Esophagus muscularis mucosa (tissue), 4 donors: ENCODE measurements around the gene TNKS2. TPM values are rescaled to one million over a fixed set of nuclear protein-coding genes. Genes with fewer than 3 reads are reported as not detected.

Source experiments
- DNase-seq: peaks from one replicate; pipeline ENCODE4 v3.0.0-alpha.2; 2017; ENCODE audit errors: extremely low spot score
- H3K27ac ChIP-seq, 4 donors: fragments of 200-600 bp; sonication (generic); replicated peaks in 1 of 4; 1 replicate in 3 of 4; 2 replicates in 1 of 4; pipeline ENCODE4 v1.5.1; 2016 to 2019; ENCODE audit warnings: mild to moderate bottlenecking in 1 of 4
- H3K27me3 ChIP-seq, 4 donors: fragments of 200-600 bp; sonication (generic); one replicate each; pipeline versions ENCODE4 v1.5.1 to v1.6.0; 2016 to 2019
- H3K36me3 ChIP-seq, 4 donors: fragments of 200-600 bp; sonication (generic); one replicate each; pipeline ENCODE4 v1.5.1; 2016 to 2019
- H3K4me1 ChIP-seq, 4 donors: fragments of 200-600 bp; sonication (generic); one replicate each; pipeline ENCODE4 v1.5.1; 2016 to 2019
- H3K4me3 ChIP-seq, 4 donors: fragments of 200-600 bp; sonication (generic); 1 replicate in 2 of 4; 2 replicates in 2 of 4; pipeline ENCODE4 v1.5.1; 2016 to 2019; ENCODE audit warnings: mild to moderate bottlenecking in 4 of 4, moderate library complexity in 1 of 4
- H3K9me3 ChIP-seq, 4 donors: fragments of 200-600 bp; sonication (generic); 1 replicate in 3 of 4; 2 replicates in 1 of 4; pipeline ENCODE4 v1.5.1; 2016 to 2019
- CTCF ChIP-seq, 3 experiments: fragments of 200-600 bp in 2 of 3; fragments of 450-650 bp in 1 of 3; sonication (generic) in 2 of 3; IDR thresholded peaks; one replicate each; pipeline ENCODE4 v1.5.1; 2017 to 2019; ENCODE audit warnings: antibody characterized with exemption in 3 of 3, mild to moderate bottlenecking in 2 of 3, moderate library complexity in 1 of 3
- EP300 ChIP-seq: sonication (generic); formaldehyde crosslinking; IDR thresholded peaks from one replicate; pipeline ENCODE4 v1.6.1; 2017; ENCODE audit warnings: antibody characterized with exemption
- POLR2A ChIP-seq: fragments of 450-650 bp; IDR thresholded peaks from one replicate; pipeline ENCODE4 v1.6.1; 2017; ENCODE audit warnings: antibody characterized with exemption, moderate library complexity, mild to moderate bottlenecking, low read depth
- POLR2AphosphoS5 ChIP-seq, 2 donors: sonication (generic); formaldehyde crosslinking; IDR thresholded peaks; one replicate each; pipeline ENCODE4 v1.6.1; 2017; ENCODE audit warnings: antibody characterized with exemption in 2 of 2
- WGBS: methylation state at CpG from one replicate; pipeline ENCODE4 v1.1.5; 2018; 5-methylcytosine and 5-hydroxymethylcytosine counted together
- intact Hi-C: fragments of 100-400 bp; cut with DNase I; formaldehyde crosslinking; loops from one replicate; pipeline ENCODE4 v1.15.1; 2023
- total RNA-seq, 4 donors: library from RNA; depleted of rRNA; stranded (reverse); fragments of >200 nt; gene quantifications; one replicate each; pipeline versions ENCODE4 v1.1.0 to v1.2.1, GENCODE V29; 2016

Gene TNKS2
- total RNA-seq, 4 donors from 2014 or later: 36.7 to 47.1 (median 43.2) TPM

- 94% methylated on average over 2 of the region's 2 CpGs for WGBS
- DNase-seq: no peak
- no peak for TF ChIP-seq CTCF (IDR thresholded peaks at IDR 0.05)
- TF ChIP-seq EP300: no peak
- TF ChIP-seq POLR2AphosphoS5 (IDR thresholded peaks at IDR 0.05): no peak
- TF ChIP-seq POLR2A: no peak
These were observed 76.9 kb downstream of the TNKS2 start for GRCh38 chr10:91875156-91875555.

GRCh38 chr10:91875779-91876178, 77.6 kb downstream of the TNKS2 start:
- no peaks in the 10 kb centered on the region for H3K27me3 ChIP-seq
- peaks cover 0 to 5% (median 0%) of the 10 kb centered on the region in 4 donors for H3K4me1 ChIP-seq
- H3K36me3 ChIP-seq: no peaks in the 10 kb centered on the region
- intact Hi-C loops: no loop called here
- whole genome bisulfite sequencing: 89% methylated on average over 1 of the region's 1 CpG
- no peak overlapping the region for H3K27ac ChIP-seq
- TF ChIP-seq CTCF (IDR thresholded peaks at IDR 0.05): no peak
- no peak for TF ChIP-seq EP300
- no peak for TF ChIP-seq POLR2A
- TF ChIP-seq POLR2AphosphoS5 (IDR thresholded peaks at IDR 0.05): no peak
- no peak for DNase-seq
- H3K4me3 ChIP-seq: no peak overlapping the region
- no peaks in the 10 kb centered on the region for H3K9me3 ChIP-seq

More at GRCh38 chr10:91875156-91875555, 76.9 kb downstream of the TNKS2 start:
- Histone ChIP-seq H3K27ac (no peak overlapping the region), H3K4me3 (no peak overlapping the region), H3K27me3 (no peaks in the 10 kb centered on the region), H3K4me1 (peaks cover 0 to 3% (median 0%) of the 10 kb centered on the region in 4 donors), H3K36me3 (no peaks in the 10 kb centered on the region), H3K9me3 (no peaks in the 10 kb centered on the region)
- intact Hi-C loops: no loop called here

GRCh38 chr10:91879515-91880170, 81.4 kb downstream of the TNKS2 start:
- Histone ChIP-seq H3K36me3 (no peaks in the 10 kb centered on the region), H3K9me3 (no peaks in the 10 kb centered on the region), H3K4me1 (peaks cover 10 to 16% (median 12%) of the 10 kb centered on the region in 4 donors), H3K27ac (no peak overlapping the region), H3K4me3 (no peak overlapping the region), H3K27me3 (no peaks in the 10 kb centered on the region)
- WGBS: 43% methylated on average over 7 of the region's 7 CpGs
- intact Hi-C loops: no loop called here
- TF ChIP-seq POLR2A: no peak
- TF ChIP-seq CTCF (IDR thresholded peaks at IDR 0.05): no peak
- no peak for TF ChIP-seq EP300
- TF ChIP-seq POLR2AphosphoS5 (IDR thresholded peaks at IDR 0.05): no peak
- DNase-seq: no peak

GRCh38 chr10:91880310-91880709, 82.1 kb downstream of the TNKS2 start:
- no peak for DNase-seq
- Histone ChIP-seq H3K4me1 (peaks cover 17 to 20% (median 18%) of the 10 kb centered on the region in 4 donors), H3K27ac (no peak overlapping the region)

More at GRCh38 chr10:91880310-91880709, 82.1 kb downstream of the TNKS2 start:
- H3K36me3 ChIP-seq: no peaks in the 10 kb centered on the region
- H3K27me3 ChIP-seq: no peaks in the 10 kb centered on the region
- H3K4me3 ChIP-seq: no peak overlapping the region
- TF ChIP-seq EP300 (no peak), POLR2AphosphoS5 (IDR thresholded peaks at IDR 0.05) (no peak), CTCF (IDR thresholded peaks at IDR 0.05) (no peak), POLR2A (no peak)
- intact Hi-C loops: no loop called here
- H3K9me3 ChIP-seq: no peaks in the 10 kb centered on the region
- 36% methylated on average over 3 of the region's 3 CpGs for WGBS
